ENCODE data around the gene PRKN. TPM values are rescaled to one million over a fixed set of nuclear protein-coding genes. Genes with fewer than 3 reads are reported as not detected.

The PRKN gene
- total RNA-seq, 6 experiments from 2014 or later = 0.32 TPM; not detected in 5

DNA sequence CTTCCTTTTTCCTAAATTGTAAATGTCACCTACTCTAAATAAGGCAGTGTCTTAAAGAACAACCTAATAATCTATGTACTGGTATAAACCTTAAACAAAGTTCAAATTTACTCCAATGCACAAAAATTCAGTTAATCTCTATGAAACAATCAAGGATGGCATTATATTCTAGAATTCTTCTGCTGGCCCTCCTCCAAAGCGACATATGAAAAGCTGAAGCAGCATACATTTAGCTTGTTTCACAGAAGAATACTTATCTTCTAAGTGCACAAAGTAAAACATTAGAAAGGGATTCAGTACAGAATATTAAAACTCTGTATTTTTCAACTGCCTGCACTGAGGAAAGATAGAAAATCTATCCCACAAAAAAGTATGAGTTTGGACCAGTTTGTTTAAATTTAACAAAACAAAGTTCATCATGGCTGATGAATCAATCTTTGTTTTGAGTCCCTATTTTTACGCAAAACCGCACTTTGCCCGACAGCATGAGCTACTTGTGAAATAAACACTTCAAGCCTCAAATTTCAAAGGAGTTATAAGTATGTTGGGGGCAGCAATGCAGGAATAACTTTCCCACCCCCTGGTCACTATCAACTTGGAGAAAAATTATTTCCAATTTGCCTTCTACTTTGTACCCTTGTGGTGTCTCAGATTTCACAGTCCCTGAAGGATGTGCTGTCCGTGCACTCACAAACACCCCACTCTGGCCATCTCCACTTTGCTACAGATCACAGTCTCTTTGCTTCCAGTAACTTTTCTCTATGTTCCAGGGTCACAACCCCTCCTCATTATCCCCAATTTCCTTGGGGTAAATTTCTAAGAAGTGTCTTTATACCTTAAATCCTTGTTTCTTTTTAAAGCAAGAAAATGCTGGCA, 238.2 kb downstream of the PRKN start:
- Mint-ChIP-seq H3K4me1 (ENCODE audit: low read depth) (no peaks in the 10 kb centered on the region), H3K9me3 (peaks cover 49% of the 10 kb centered on the region), H3K4me3 (no peak overlapping the region), H3K36me3 (ENCODE audit: low read depth) (peaks cover 5% of the 10 kb centered on the region), H3K27me3 (ENCODE audit: insufficient read depth) (no peaks in the 10 kb centered on the region), H3K27ac (no peak overlapping the region)
- DNase-seq = no peak
- TF ChIP-seq, protein P1, sequence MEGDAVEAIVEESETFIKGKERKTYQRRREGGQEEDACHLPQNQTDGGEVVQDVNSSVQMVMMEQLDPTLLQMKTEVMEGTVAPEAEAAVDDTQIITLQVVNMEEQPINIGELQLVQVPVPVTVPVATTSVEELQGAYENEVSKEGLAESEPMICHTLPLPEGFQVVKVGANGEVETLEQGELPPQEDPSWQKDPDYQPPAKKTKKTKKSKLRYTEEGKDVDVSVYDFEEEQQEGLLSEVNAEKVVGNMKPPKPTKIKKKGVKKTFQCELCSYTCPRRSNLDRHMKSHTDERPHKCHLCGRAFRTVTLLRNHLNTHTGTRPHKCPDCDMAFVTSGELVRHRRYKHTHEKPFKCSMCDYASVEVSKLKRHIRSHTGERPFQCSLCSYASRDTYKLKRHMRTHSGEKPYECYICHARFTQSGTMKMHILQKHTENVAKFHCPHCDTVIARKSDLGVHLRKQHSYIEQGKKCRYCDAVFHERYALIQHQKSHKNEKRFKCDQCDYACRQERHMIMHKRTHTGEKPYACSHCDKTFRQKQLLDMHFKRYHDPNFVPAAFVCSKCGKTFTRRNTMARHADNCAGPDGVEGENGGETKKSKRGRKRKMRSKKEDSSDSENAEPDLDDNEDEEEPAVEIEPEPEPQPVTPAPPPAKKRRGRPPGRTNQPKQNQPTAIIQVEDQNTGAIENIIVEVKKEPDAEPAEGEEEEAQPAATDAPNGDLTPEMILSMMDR (IDR thresholded peaks at IDR 0.05) = no peak

- Mint-ChIP-seq H3K4me3 (no peak overlapping the region), H3K27ac (no peak overlapping the region), H3K36me3 (ENCODE audit: low read depth) (peaks cover 5% of the 10 kb centered on the region), H3K9me3 (peaks cover 53% of the 10 kb centered on the region), H3K27me3 (ENCODE audit: insufficient read depth) (no peaks in the 10 kb centered on the region), H3K4me1 (ENCODE audit: low read depth) (no peaks in the 10 kb centered on the region)
- no peak for DNase-seq
- TF ChIP-seq, protein P1 (IDR thresholded peaks at IDR 0.05) = no peak
Observed at GRCh38 chr6:162488444-162488843, 239.1 kb downstream of the PRKN start.

DNA sequence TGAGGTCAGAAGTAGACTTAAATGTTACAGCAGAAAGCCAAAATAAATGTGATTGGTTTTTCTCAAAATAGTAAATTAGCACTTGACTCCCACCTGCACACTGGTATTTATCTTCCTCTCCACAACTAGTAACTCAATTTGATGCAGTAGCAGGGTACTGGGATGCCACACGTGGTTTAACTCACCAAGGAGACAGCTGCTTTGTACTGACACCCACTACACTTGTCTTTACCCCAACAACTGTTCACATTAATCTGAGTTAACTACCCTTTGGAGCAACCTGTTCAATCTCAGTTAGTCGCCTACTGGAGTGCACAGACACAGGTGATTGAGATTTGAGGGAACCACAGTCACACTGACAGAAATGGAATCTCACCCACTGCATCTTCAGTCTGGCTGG, 242.1 kb downstream of the PRKN start:
- Mint-ChIP-seq H3K9me3 (peaks cover 53% of the 10 kb centered on the region), H3K4me1 (ENCODE audit: low read depth) (no peaks in the 10 kb centered on the region), H3K4me3 (no peak overlapping the region), H3K27me3 (ENCODE audit: insufficient read depth) (no peaks in the 10 kb centered on the region), H3K36me3 (ENCODE audit: low read depth) (peaks cover 7% of the 10 kb centered on the region), H3K27ac (no peak overlapping the region)
- no peak for DNase-seq
- TF ChIP-seq, protein P1 (IDR thresholded peaks at IDR 0.05) = no peak

DNA sequence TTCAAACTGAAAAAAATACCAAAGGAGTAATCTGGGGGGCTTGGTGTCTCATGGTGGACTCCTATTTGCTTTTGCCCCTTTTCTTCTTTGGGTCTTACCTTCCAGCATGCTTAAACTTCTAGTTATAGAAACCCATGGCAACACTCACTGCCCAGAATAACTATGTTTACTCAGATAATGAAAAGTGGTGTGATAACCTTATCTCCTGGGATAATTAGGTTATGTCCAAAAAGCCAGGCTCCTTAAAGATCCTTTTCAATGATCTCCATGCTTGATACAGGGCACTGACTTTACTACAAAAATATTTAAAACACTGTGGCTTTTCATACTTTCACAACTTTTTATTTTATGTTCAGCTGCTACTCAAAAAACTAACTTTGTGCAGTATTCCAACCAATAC, 245.6 kb downstream of the PRKN start:
- TF ChIP-seq, protein P1 (IDR thresholded peaks at IDR 0.05) = no peak
- no peak overlapping the region for H3K27ac Mint-ChIP-seq
- peaks cover 5% of the 10 kb centered on the region; the same call in 1 of the 2 replicates for H3K36me3 Mint-ChIP-seq (ENCODE audit: low read depth)
- H3K4me1 Mint-ChIP-seq (ENCODE audit: low read depth) = no peaks in the 10 kb centered on the region
- peaks cover 46% of the 10 kb centered on the region for H3K9me3 Mint-ChIP-seq
- no peak overlapping the region for H3K4me3 Mint-ChIP-seq
- DNase-seq = no peak
- H3K27me3 Mint-ChIP-seq (ENCODE audit: insufficient read depth) = no peaks in the 10 kb centered on the region

- H3K27me3 Mint-ChIP-seq (ENCODE audit: insufficient read depth) = no peaks in the 10 kb centered on the region
- TF ChIP-seq, protein P1 (IDR thresholded peaks at IDR 0.05) = no peak
- H3K9me3 Mint-ChIP-seq = peaks cover 49% of the 10 kb centered on the region
- peaks cover 5% of the 10 kb centered on the region; the same call in 1 of the 2 replicates for H3K36me3 Mint-ChIP-seq (ENCODE audit: low read depth)
- H3K4me3 Mint-ChIP-seq = no peak overlapping the region
- H3K27ac Mint-ChIP-seq = no peak overlapping the region
- DNase-seq = no peak
- H3K4me1 Mint-ChIP-seq (ENCODE audit: low read depth) = no peaks in the 10 kb centered on the region
Observed at GRCh38 chr6:162481320-162481719, 246.2 kb downstream of the PRKN start.
